ENCODE measurements around the gene MICB.

- TF ChIP-seq POLR2A (IDR thresholded peaks at IDR 0.05) (no peak), POLR2AphosphoS5 (IDR thresholded peaks at IDR 0.05) (no peak), CTCF (IDR thresholded peaks at IDR 0.05) (no peak)
Observed at GRCh38 chr6:31533455-31533841, 35.5 kb downstream of the MICB start.

All from sigmoid colon (tissue), 4 donors.